ENCODE measurements around the gene PUS10. TPM values are rescaled to one million over a fixed set of nuclear protein-coding genes. Genes with fewer than 3 reads are reported as not detected.
"Not testable (repeated sequence)": the region's sequence is repeated elsewhere in the genome, so short reads cannot be mapped to it uniquely, and the experiment has no call there.

Gene PUS10
- total RNA-seq, 4 donors from 2014 or later = 11.8 to 20.6 (median 16.2) TPM

DNA sequence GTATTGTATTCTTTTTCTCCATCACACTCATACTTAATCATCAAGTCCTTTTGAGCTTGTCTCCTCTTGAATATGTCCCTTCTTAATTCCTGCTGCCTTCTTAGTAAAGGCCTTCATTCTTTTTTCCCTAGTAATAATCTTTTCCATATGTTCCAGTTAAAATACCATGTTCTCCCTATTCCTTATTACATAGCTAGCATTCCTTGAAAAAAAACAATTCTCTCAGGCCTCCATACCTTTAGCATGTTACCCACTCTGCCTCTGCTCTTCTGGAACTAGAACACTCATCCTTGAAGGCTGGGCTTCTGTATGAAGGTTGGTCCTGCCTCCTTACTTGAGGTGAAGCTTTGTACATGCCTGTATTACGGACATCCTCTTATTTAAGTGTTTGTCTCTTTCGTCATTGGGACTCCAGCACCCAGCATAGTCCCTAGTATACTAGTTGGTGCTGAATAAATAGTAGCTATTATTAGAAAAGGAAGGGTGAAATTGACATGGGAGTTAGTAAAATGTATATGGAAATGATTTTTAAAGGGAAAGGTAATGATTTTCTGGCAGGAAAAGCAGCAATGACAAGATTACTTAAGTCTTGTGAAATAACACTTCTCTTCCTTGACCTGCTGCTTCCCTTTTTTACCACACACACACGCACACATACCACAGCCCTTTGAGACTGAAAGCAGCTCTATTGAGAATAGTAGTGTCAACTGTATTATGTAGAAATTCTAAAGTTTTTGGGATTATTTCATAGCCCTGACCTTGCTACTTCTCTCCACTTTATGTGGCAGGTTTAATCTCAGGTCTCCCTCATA, 91.1 kb downstream of the PUS10 start:
- no peaks in the 10 kb centered on the region for H3K27me3 ChIP-seq
- intact Hi-C loops (cut with DNase I) = no loop called here
- 90 to 91% methylated on average over 3 of the region's 3 CpGs for WGBS, 2 donors
- no peaks in the 10 kb centered on the region for H3K4me1 ChIP-seq
- H3K36me3 ChIP-seq = peaks cover 7 to 12% of the 10 kb centered on the region in 2 donors
- TF ChIP-seq, protein P1, sequence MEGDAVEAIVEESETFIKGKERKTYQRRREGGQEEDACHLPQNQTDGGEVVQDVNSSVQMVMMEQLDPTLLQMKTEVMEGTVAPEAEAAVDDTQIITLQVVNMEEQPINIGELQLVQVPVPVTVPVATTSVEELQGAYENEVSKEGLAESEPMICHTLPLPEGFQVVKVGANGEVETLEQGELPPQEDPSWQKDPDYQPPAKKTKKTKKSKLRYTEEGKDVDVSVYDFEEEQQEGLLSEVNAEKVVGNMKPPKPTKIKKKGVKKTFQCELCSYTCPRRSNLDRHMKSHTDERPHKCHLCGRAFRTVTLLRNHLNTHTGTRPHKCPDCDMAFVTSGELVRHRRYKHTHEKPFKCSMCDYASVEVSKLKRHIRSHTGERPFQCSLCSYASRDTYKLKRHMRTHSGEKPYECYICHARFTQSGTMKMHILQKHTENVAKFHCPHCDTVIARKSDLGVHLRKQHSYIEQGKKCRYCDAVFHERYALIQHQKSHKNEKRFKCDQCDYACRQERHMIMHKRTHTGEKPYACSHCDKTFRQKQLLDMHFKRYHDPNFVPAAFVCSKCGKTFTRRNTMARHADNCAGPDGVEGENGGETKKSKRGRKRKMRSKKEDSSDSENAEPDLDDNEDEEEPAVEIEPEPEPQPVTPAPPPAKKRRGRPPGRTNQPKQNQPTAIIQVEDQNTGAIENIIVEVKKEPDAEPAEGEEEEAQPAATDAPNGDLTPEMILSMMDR (IDR thresholded peaks at IDR 0.05) = no peak
- no peaks in the 10 kb centered on the region for H3K9me3 ChIP-seq
- no peak for DNase-seq
- no peak overlapping the region for H3K4me3 ChIP-seq (replicated peaks in 1 of 3)
- H3K27ac ChIP-seq = no peak overlapping the region

- H3K9me3 ChIP-seq = no peaks in the 10 kb centered on the region
- TF ChIP-seq, protein P1 (IDR thresholded peaks at IDR 0.05) = no peak
- no peak for TF ChIP-seq POLR2A (IDR thresholded peaks at IDR 0.05)
- H3K4me1 ChIP-seq = no peaks in the 10 kb centered on the region
- H3K4me3 ChIP-seq (replicated peaks in 1 of 3) = no peak overlapping the region
- H3K27me3 ChIP-seq = no peaks in the 10 kb centered on the region
- peaks cover 11 to 15% of the 10 kb centered on the region in 2 donors for H3K36me3 ChIP-seq
- no peak overlapping the region for H3K27ac ChIP-seq
- DNase-seq = no peak
- intact Hi-C loops (cut with DNase I) = no loop called here
- WGBS, 2 donors = 77 to 86% methylated on average over 7 of the region's 7 CpGs
Measured at GRCh38 chr2:60925994-60926740, 91.9 kb downstream of the PUS10 start.

- 96 to 97% methylated on average over 8 of the region's 8 CpGs for WGBS, 2 donors
- DNase-seq = no peak
- Histone ChIP-seq H3K4me1 (peaks cover 0 to 5% of the 10 kb centered on the region in 2 donors), H3K27me3 (no peaks in the 10 kb centered on the region), H3K27ac (no peak overlapping the region), H3K4me3 (replicated peaks in 1 of 3) (no peak overlapping the region), H3K9me3 (no peaks in the 10 kb centered on the region), H3K36me3 (no peaks in the 10 kb centered on the region)
- intact Hi-C loops (cut with DNase I) = no loop called here
- TF ChIP-seq POLR2A (IDR thresholded peaks at IDR 0.05) = no peak
- TF ChIP-seq, protein P1 (IDR thresholded peaks at IDR 0.05) = no peak
Measured at GRCh38 chr2:60907329-60907728, 110.7 kb downstream of the PUS10 start.

DNA sequence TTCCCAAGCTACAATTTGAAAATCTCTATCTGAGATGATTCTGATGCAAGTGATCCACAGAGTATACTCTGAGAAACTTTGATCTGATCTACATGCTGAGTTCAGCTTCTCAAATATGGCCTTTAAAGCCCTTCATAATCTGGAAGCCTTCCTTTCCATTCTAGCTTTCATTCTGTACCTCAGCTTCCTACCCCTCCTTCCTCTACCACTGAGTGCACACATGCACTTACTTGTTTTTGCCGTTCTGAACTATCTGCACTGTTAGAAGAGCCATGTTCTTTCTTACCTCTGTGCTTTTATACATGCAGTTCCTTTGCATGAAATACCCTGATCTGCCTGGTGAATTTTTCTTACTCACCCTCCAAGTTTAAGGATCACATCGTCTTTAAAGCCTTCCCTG, 111.7 kb downstream of the PUS10 start:
- no peak for DNase-seq
- no peaks in the 10 kb centered on the region for H3K36me3 ChIP-seq
- no peaks in the 10 kb centered on the region for H3K27me3 ChIP-seq
- no peak overlapping the region for H3K4me3 ChIP-seq (replicated peaks in 1 of 3)
- no peak overlapping the region for H3K27ac ChIP-seq
- 90 to 95% methylated on average over 2 of the region's 2 CpGs for WGBS, 2 donors
- intact Hi-C loops (cut with DNase I) = no loop called here
- TF ChIP-seq POLR2A (IDR thresholded peaks at IDR 0.05) = no peak
- TF ChIP-seq, protein P1 (IDR thresholded peaks at IDR 0.05) = no peak
- H3K9me3 ChIP-seq = no peaks in the 10 kb centered on the region
- H3K4me1 ChIP-seq = peaks cover 0 to 13% of the 10 kb centered on the region in 2 donors

DNA sequence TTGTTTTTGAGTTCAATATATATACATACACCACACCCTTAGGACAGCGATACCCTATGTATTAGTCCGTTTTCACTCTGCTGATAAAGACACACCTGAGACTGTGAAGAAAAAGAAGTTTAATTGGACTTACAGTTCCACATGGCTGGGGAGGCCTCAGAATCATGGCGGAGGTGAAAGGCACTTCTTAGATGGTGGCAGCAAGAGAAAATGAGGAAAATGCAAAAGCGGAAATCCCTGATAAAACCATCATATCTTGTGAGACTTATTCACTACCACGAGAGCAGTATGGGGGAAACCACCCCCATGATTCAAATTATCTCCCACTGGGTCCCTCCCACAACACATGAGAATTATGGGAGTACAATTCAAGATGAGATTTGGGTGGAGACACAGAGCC, 112.2 kb downstream of the PUS10 start:
- intact Hi-C loops (cut with DNase I); DNase-seq; H3K36me3 ChIP-seq; H3K27ac ChIP-seq; H3K9me3 ChIP-seq; H3K4me3 ChIP-seq (replicated peaks in 1 of 3); H3K27me3 ChIP-seq: not testable (repeated sequence)
- WGBS, 2 donors = 92 to 93% methylated on average over 5 of the region's 5 CpGs
- H3K4me1 ChIP-seq = peaks cover 0 to 13% of the 10 kb centered on the region in 2 donors

DNA sequence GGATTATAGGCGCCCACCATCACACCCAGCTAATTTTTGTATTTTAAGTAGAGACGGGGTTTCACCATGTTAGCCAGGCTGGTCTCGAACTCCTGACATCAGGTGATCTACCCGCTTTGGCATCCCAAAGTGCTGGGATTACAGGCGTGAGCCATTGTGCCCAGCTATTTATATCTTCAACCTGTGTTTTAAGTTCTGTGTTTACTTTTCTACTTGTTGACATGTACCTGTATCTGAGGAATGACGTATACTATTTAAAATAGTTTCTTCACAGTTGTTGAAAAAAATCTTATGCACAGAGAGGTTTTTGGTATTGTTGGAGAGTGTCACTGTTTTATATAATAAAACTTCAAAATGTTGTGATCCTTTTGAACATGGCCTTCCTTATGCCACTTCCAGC, 116.8 kb downstream of the PUS10 start:
- H3K4me3 ChIP-seq (replicated peaks in 1 of 3); intact Hi-C loops (cut with DNase I); DNase-seq; H3K9me3 ChIP-seq; H3K27ac ChIP-seq; H3K27me3 ChIP-seq; H3K36me3 ChIP-seq: not testable (repeated sequence)
- peaks cover 0 to 13% of the 10 kb centered on the region in 2 donors for H3K4me1 ChIP-seq
- WGBS, 2 donors = 96 to 97% methylated on average over 6 of the region's 6 CpGs
